GM04503 (cell line): ENCODE results near the gene CCDC24.
A peak's percentile ranks its signal among the peaks of the same experiment; 100 is the strongest.

ENCODE experiments used
- DNase-seq: peaks from one replicate; pipeline ENCODE4 v3.0.0-alpha.2; 2012; ENCODE audit warnings: low read depth

The CCDC24 gene

GRCh38 chr1:43963890-43964289 is 27.5 kb upstream of the CCDC24 start:
- DNase-seq = no peak

- no peak for DNase-seq
Observed at GRCh38 chr1:43965316-43965715, 26.1 kb upstream of the CCDC24 start.

GRCh38 chr1:43968348-43968948 is 23.0 kb upstream of the CCDC24 start:
- DNase-seq = no peak

- DNase-seq = no peak
Observed at GRCh38 chr1:43969416-43969745, 22.0 kb upstream of the CCDC24 start.

GRCh38 chr1:43969746-43970466 is 21.5 kb upstream of the CCDC24 start, which contains the start of gene DPH2:
DPH2 (plus strand) TSS chr1:43970010; CDS start chr1:43970176, 166 bp downstream.
- DNase-seq = peak; percentile 86

GRCh38 chr1:43970502-43970901 is 20.9 kb upstream of the CCDC24 start:
- no peak for DNase-seq

- DNase-seq = no peak
Observed at GRCh38 chr1:43970911-43971310, 20.5 kb upstream of the CCDC24 start.

GRCh38 chr1:43971336-43971980 is 19.9 kb upstream of the CCDC24 start:
- DNase-seq = no peak

- no peak for DNase-seq
Observed at GRCh38 chr1:43973981-43974442, 17.4 kb upstream of the CCDC24 start.

GRCh38 chr1:43974443-43975248 is 16.8 kb upstream of the CCDC24 start, which contains the start of gene ATP6V0B:
ATP6V0B (plus strand) TSS chr1:43974960; CDS start chr1:43975041, 81 bp downstream.
- peak; percentile 61 for DNase-seq

- no peak for DNase-seq
Observed at GRCh38 chr1:43975249-43975961, 16.0 kb upstream of the CCDC24 start.

GRCh38 chr1:43976045-43976444 is 15.4 kb upstream of the CCDC24 start:
- no peak for DNase-seq

- DNase-seq = no peak
Observed at GRCh38 chr1:43976890-43977289, 14.5 kb upstream of the CCDC24 start.

GRCh38 chr1:43977376-43978263 is 13.8 kb upstream of the CCDC24 start:
- DNase-seq = no peak

- no peak for DNase-seq
Observed at GRCh38 chr1:43978264-43978550, 13.2 kb upstream of the CCDC24 start.

GRCh38 chr1:43978551-43979260 is 12.7 kb upstream of the CCDC24 start, which contains the start of gene B4GALT2:
B4GALT2 (plus strand) TSS chr1:43979210; CDS start chr1:43981161, 1,951 bp downstream.
- DNase-seq = no peak

- DNase-seq = no peak
Observed at GRCh38 chr1:43979261-43979527, 12.2 kb upstream of the CCDC24 start.

GRCh38 chr1:43979528-43980254 is 11.7 kb upstream of the CCDC24 start:
- no peak for DNase-seq

- DNase-seq = no peak
Observed at GRCh38 chr1:43980255-43981134, 10.9 kb upstream of the CCDC24 start.
